ENCODE data around the gene ATP13A1.

- TF ChIP-seq, protein P1, sequence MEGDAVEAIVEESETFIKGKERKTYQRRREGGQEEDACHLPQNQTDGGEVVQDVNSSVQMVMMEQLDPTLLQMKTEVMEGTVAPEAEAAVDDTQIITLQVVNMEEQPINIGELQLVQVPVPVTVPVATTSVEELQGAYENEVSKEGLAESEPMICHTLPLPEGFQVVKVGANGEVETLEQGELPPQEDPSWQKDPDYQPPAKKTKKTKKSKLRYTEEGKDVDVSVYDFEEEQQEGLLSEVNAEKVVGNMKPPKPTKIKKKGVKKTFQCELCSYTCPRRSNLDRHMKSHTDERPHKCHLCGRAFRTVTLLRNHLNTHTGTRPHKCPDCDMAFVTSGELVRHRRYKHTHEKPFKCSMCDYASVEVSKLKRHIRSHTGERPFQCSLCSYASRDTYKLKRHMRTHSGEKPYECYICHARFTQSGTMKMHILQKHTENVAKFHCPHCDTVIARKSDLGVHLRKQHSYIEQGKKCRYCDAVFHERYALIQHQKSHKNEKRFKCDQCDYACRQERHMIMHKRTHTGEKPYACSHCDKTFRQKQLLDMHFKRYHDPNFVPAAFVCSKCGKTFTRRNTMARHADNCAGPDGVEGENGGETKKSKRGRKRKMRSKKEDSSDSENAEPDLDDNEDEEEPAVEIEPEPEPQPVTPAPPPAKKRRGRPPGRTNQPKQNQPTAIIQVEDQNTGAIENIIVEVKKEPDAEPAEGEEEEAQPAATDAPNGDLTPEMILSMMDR (IDR thresholded peaks at IDR 0.05; ENCODE audit: low read length) = no peak
- TF ChIP-seq EZH2 (IDR thresholded peaks at IDR 0.05; ENCODE audit: borderline replicate concordance, low read length) = no peak
These were observed 57.5 kb downstream of the ATP13A1 start for GRCh38 chr19:19606021-19606420.

Data from OCI-LY1 (cell line).